AG10803 (cell line): Measurements from ENCODE around the gene IL36B.

Source experiments
- DNase-seq: peaks from one replicate; pipeline ENCODE4 v3.0.0; 2010; ENCODE audit warnings: low read depth
- H3K4me3 ChIP-seq: 2 replicates; pipeline ENCODE4 v1.5.1; 2011; ENCODE audit warnings: mild to moderate bottlenecking, low read length, control low read depth
- CTCF ChIP-seq: conservative IDR thresholded peaks from 2 replicates; pipeline ENCODE4 v1.5.1; 2011; ENCODE audit warnings: mild to moderate bottlenecking, low read length, control low read depth, inconsistent platforms

IL36B gene

DNA sequence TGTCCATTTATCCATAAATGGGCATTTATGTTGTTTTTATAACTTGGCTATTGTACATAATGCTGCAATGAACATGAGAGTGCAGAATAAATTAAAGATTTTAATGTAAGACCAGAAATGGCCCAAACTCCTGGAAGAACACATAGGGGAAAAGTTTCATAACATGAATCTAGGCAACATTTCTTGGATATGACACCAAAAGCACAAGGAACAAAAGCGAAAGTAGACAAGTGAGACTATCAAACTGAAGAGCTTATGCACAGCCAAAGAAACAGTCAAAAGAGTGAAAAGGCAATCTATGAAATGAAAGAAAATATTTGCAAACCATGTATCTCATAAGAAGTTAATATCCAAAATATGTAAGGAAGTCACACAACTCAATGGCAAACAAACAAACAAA, 41.6 kb downstream of the IL36B start:
- TF ChIP-seq CTCF = no peak
- no peak overlapping the region for H3K4me3 ChIP-seq

GRCh38 chr2:113010088-113010487, 42.6 kb downstream of the IL36B start:
- no peak for TF ChIP-seq CTCF
- peak; percentile 38 for DNase-seq
- H3K4me3 ChIP-seq = no peak overlapping the region

More for the DNA sequence above, 41.6 kb downstream of the IL36B start:
- no peak for DNase-seq

DNA sequence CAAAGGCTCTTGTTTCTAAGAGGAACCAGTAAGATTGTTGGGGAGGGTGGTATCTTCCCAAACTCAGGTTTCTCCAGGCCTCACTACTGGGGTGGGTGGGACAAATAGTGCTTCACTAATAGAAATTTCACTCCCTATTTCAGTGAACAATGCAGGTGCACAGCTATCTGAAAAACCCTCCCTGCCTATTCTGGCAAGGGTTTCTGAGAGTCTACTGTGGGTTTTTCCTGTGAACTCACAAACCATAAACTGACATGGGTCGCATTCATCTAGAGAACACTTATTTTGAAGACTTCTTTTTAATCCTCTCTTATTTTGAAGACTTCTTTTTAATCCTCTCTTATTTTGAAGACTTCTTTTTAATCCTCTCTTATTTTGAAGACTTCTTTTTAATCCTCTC, 43.0 kb downstream of the IL36B start:
- no peak for TF ChIP-seq CTCF
- no peak overlapping the region for H3K4me3 ChIP-seq
- DNase-seq = no peak

DNA sequence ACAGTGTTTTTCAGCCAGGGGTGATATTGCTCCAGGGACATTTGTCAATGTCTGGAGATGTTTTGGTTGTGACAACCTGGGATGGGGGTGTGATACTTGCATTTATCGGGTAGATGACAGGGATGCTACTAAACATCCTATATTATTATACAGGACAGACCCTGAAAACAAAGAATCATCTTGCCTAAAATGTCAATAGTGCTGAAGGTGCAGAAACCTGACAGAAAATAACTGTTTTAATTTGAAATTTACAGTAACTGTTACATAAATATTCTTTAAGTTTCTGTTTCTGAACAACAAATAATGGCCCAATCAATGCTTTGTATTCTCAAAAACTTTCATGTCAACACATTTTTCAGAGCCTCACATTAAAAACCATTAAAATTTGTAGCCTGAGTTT, 45.4 kb downstream of the IL36B start:
- no peak for TF ChIP-seq CTCF
- no peak overlapping the region for H3K4me3 ChIP-seq

DNA sequence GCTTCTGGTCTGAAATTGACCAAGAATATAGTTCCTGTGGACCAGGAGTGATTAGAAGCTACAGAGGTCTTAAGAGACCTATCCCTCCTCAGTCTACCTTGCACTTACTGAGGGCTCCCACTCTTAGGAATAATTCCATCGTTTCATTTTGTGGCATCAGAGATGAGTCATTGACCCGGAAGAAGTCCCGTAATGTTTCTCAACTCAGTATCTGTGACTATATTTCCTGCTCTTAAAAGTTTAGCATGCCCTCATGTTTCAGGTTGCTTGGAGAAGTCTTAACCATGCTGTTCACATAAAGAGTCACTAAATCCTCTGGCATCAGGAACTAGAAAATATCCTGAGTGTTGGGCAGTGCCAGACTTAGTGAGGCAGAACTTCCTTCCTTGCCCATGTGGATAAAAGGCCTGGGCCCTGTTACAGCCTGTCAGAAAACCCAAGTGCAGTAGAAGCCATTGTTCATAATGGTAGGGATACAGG, 47.6 kb downstream of the IL36B start, which contains the start of gene IL36A:
IL36A (plus strand) TSS at position 430 of the 480 bp plus-strand sequence. CDS start 413 bp downstream, outside the sequence.
- TF ChIP-seq CTCF = no peak
- no peak within 1 kb of the TSS for H3K4me3 ChIP-seq

More for the DNA sequence above, 45.4 kb downstream of the IL36B start:
- no peak for DNase-seq

GRCh38 chr2:113002677-113003076, 50.0 kb downstream of the IL36B start:
- DNase-seq = no peak
- no peak for TF ChIP-seq CTCF
- no peak overlapping the region for H3K4me3 ChIP-seq

More for the DNA sequence above, 47.6 kb downstream of the IL36B start, which contains the start of gene IL36A:
- DNase-seq = no peak

- no peak for DNase-seq
- TF ChIP-seq CTCF = no peak
Measured at GRCh38 chr2:113000436-113000835, 52.2 kb downstream of the IL36B start.

More at GRCh38 chr2:113000436-113000835, 52.2 kb downstream of the IL36B start:
- no peak overlapping the region for H3K4me3 ChIP-seq
